CD14-positive monocyte (primary cell): ENCODE results near the gene PNKP. TPM values are rescaled to one million over a fixed set of nuclear protein-coding genes. Genes with fewer than 3 reads are reported as not detected.
A peak's percentile ranks its signal among the peaks of the same experiment; 100 is the strongest.

Experiments
- DNase-seq, 3 donors: peaks; one replicate each; pipeline ENCODE4 v3.0.0-alpha.2; 2011 to 2022
- H2AFZ ChIP-seq: 2 replicates; pipeline ENCODE4 v1.6.0; 2012; ENCODE audit warnings: mild to moderate bottlenecking, low read depth, low read length, inconsistent platforms; ENCODE audit not compliant: insufficient read depth, poor library complexity, severe bottlenecking
- H3K27ac ChIP-seq, 2 donors: 1 replicate in 1 of 2; 2 replicates in 1 of 2; pipeline ENCODE4 v1.5.1; 2012 to 2013; ENCODE audit warnings: low read length in 2 of 2, control low read depth in 1 of 2, inconsistent platforms in 1 of 2, low read depth in 1 of 2, mild to moderate bottlenecking in 1 of 2
- H3K27me3 ChIP-seq, 2 donors: one replicate each; pipeline versions ENCODE4 v1.6.0 to v1.6.1; 2011 to 2013; ENCODE audit warnings: low read length in 2 of 2; ENCODE audit not compliant: control insufficient read depth in 2 of 2, insufficient read depth in 2 of 2
- H3K36me3 ChIP-seq, 2 donors: replicated peaks in 1 of 2; 1 replicate in 1 of 2; 2 replicates in 1 of 2; pipeline versions ENCODE4 v1.5.1 to v1.6.1; 2012 to 2013; ENCODE audit warnings: low read length in 2 of 2, control low read depth in 1 of 2, inconsistent platforms in 1 of 2, mild to moderate bottlenecking in 1 of 2; ENCODE audit not compliant: insufficient read depth in 2 of 2, control insufficient read depth in 1 of 2
- H3K4me1 ChIP-seq, 2 donors: 1 replicate in 1 of 2; 2 replicates in 1 of 2; pipeline versions ENCODE4 v1.5.1 to v1.6.1; 2012 to 2013; ENCODE audit warnings: low read length in 2 of 2, control low read depth in 1 of 2, inconsistent platforms in 1 of 2, mild to moderate bottlenecking in 1 of 2, moderate library complexity in 1 of 2; ENCODE audit not compliant: insufficient read depth in 2 of 2, control insufficient read depth in 1 of 2
- H3K4me2 ChIP-seq: replicated peaks from 2 replicates; pipeline ENCODE3; 2012; ENCODE audit warnings: low read length, moderate library complexity, mild to moderate bottlenecking; ENCODE audit not compliant: poor library complexity, severe bottlenecking; ENCODE audit errors: extremely low read depth
- H3K4me3 ChIP-seq, 3 experiments: fragments of 200-600 bp in 1 of 3; sonication (generic) in 1 of 3; replicated peaks in 1 of 3; 1 replicate in 2 of 3; 2 replicates in 1 of 3; pipeline ENCODE4 v1.5.1; 2011 to 2013; ENCODE audit warnings: low read length in 3 of 3, mild to moderate bottlenecking in 3 of 3, control low read depth in 2 of 3, low read depth in 2 of 3, inconsistent platforms in 1 of 3, moderate library complexity in 1 of 3
- H3K79me2 ChIP-seq: 2 replicates; pipeline ENCODE4 v1.6.0; 2012; ENCODE audit warnings: mild to moderate bottlenecking, control low read depth, inconsistent platforms, low read length, moderate library complexity; ENCODE audit not compliant: insufficient read depth
- H3K9ac ChIP-seq: 2 replicates; pipeline ENCODE4 v1.6.0; 2017; ENCODE audit warnings: low read length, mild to moderate bottlenecking; ENCODE audit not compliant: insufficient read depth, poor library complexity, severe bottlenecking
- H3K9me3 ChIP-seq, 2 donors: replicated peaks in 1 of 2; 1 replicate in 1 of 2; 2 replicates in 1 of 2; pipeline versions ENCODE4 v1.5.1 to v1.6.1; 2012 to 2013; ENCODE audit warnings: low read length in 2 of 2, control low read depth in 1 of 2; ENCODE audit not compliant: control insufficient read depth in 1 of 2, insufficient read depth in 1 of 2
- H4K20me1 ChIP-seq: 2 replicates; pipeline ENCODE4 v1.6.0; 2012; ENCODE audit warnings: mild to moderate bottlenecking, low read length, control low read depth, moderate library complexity; ENCODE audit not compliant: insufficient read depth
- H3K27ac Mint-ChIP-seq, 7 donors: one replicate each; pipeline ENCODE4 v1.8.0; 2020; ENCODE audit warnings: mild to moderate bottlenecking in 7 of 7, mixed read lengths in 7 of 7, moderate library complexity in 6 of 7, inconsistent platforms in 2 of 7
- H3K27me3 Mint-ChIP-seq, 3 donors: one replicate each; pipeline ENCODE4 v1.8.0; 2021 to 2022; ENCODE audit warnings: low read depth in 3 of 3, mild to moderate bottlenecking in 3 of 3, mixed read lengths in 3 of 3, moderate library complexity in 3 of 3, inconsistent platforms in 1 of 3
- H3K36me3 Mint-ChIP-seq, 2 donors: one replicate each; pipeline ENCODE4 v1.8.0; 2020; ENCODE audit warnings: mixed read lengths in 2 of 2, inconsistent platforms in 1 of 2, mild to moderate bottlenecking in 1 of 2
- H3K4me1 Mint-ChIP-seq: one replicate; pipeline ENCODE4 v1.8.0; 2020; ENCODE audit warnings: mild to moderate bottlenecking, mixed read lengths
- H3K4me3 Mint-ChIP-seq, 2 donors: one replicate each; pipeline ENCODE4 v1.8.0; 2020; ENCODE audit warnings: mild to moderate bottlenecking in 2 of 2, mixed read lengths in 2 of 2, moderate library complexity in 1 of 2
- H3K9me3 Mint-ChIP-seq, 7 donors: one replicate each; pipeline ENCODE4 v1.8.0; 2020 to 2022; ENCODE audit warnings: mixed read lengths in 7 of 7, mild to moderate bottlenecking in 6 of 7, moderate library complexity in 6 of 7, inconsistent platforms in 2 of 7
- CTCF ChIP-seq: fragments of 200-600 bp; IDR thresholded peaks from one replicate; pipeline ENCODE4 v1.8.0; 2022; ENCODE audit warnings: antibody characterized with exemption, mild to moderate bottlenecking
- WGBS: methylation state at CpG from one replicate; pipeline ENCODE4 v1.1.5; 2013; ENCODE audit warnings: missing lambda C conversion rate; ENCODE audit not compliant: insufficient coverage; 5-methylcytosine and 5-hydroxymethylcytosine counted together
- intact Hi-C, 2 donors: fragments of 100-400 bp; cut with micrococcal nuclease; formaldehyde crosslinking; loops; one replicate each; pipeline versions ENCODE4 v1.15.0 to v1.15.1; 2023
- polyA plus RNA-seq, 3 donors: library from polyadenylated mRNA; depleted of rRNA in 1 of 3; unstranded in 2 of 3; stranded (reverse) in 1 of 3; fragments of 300-500 nt in 2 of 3; fragments of >200 nt in 1 of 3; fragmentation: Illumina TruSeq in 2 of 3; gene quantifications; 1 replicate in 2 of 3; 2 replicates in 1 of 3; pipeline ENCODE4 v1.2.3, GENCODE V29; 2012 to 2021

Gene PNKP
- polyA plus RNA-seq, 3 donors = 23.0 to 88.6 (median 30.2) TPM

- H3K9me3 ChIP-seq = no peaks in the 10 kb centered on the region
- Mint-ChIP-seq H3K27me3 (no peaks in the 10 kb centered on the region), H3K4me1 (peaks cover 14% of the 10 kb centered on the region), H3K36me3 (peaks cover 73 to 83% of the 10 kb centered on the region in 2 donors), H3K9me3 (peaks cover 0 to 3% (median 0%) of the 10 kb centered on the region in 7 donors), H3K4me3 (no peak overlapping the region), H3K27ac (peak overlapping the region in 1 of 7 donors; percentile 1)
- no peak overlapping the region for H3K27ac ChIP-seq
- H3K79me2 ChIP-seq = no peaks in the 10 kb centered on the region
- WGBS = 90% methylated on average over 4 of the region's 5 CpGs
- no peak for DNase-seq
- no peak overlapping the region for H2AFZ ChIP-seq
- no peak overlapping the region for H3K9ac ChIP-seq
- H3K4me2 ChIP-seq = no peak overlapping the region
- H3K36me3 ChIP-seq = peaks cover 73 to 91% of the 10 kb centered on the region in 2 donors
- peaks cover 10 to 12% of the 10 kb centered on the region in 2 donors for H3K4me1 ChIP-seq
- no peak for TF ChIP-seq CTCF
- peaks cover 9% of the 10 kb centered on the region for H4K20me1 ChIP-seq
- no peak overlapping the region for H3K4me3 ChIP-seq
- intact Hi-C loops = no loop called here
- no peaks in the 10 kb centered on the region for H3K27me3 ChIP-seq
Observed at GRCh38 chr19:49837009-49837310, 30.4 kb downstream of the PNKP start.

GRCh38 chr19:49836176-49837008, 31.0 kb downstream of the PNKP start:
- no peaks in the 10 kb centered on the region for H3K27me3 ChIP-seq
- Mint-ChIP-seq H3K27me3 (no peaks in the 10 kb centered on the region), H3K4me1 (peaks cover 19% of the 10 kb centered on the region), H3K4me3 (no peak overlapping the region), H3K36me3 (peaks cover 77 to 89% of the 10 kb centered on the region in 2 donors), H3K9me3 (peaks cover 0 to 3% (median 0%) of the 10 kb centered on the region in 7 donors), H3K27ac (no peak overlapping the region)
- H3K79me2 ChIP-seq = no peaks in the 10 kb centered on the region
- H3K4me3 ChIP-seq = no peak overlapping the region
- H4K20me1 ChIP-seq = peaks cover 15% of the 10 kb centered on the region
- H3K9me3 ChIP-seq = no peaks in the 10 kb centered on the region
- H3K9ac ChIP-seq = no peak overlapping the region
- WGBS = 97% methylated on average over 15 of the region's 20 CpGs
- H3K36me3 ChIP-seq = peaks cover 78 to 97% of the 10 kb centered on the region in 2 donors
- H3K27ac ChIP-seq = no peak overlapping the region
- H3K4me1 ChIP-seq = peaks cover 16 to 18% of the 10 kb centered on the region in 2 donors
- no peak overlapping the region for H3K4me2 ChIP-seq
- TF ChIP-seq CTCF = no peak
- no peak overlapping the region for H2AFZ ChIP-seq
- intact Hi-C loops = no loop called here
- no peak for DNase-seq
